ENCODE measurements around the gene ORC3. TPM values are rescaled to one million over a fixed set of nuclear protein-coding genes. Genes with fewer than 3 reads are reported as not detected.
A peak's percentile ranks its signal among the peaks of the same experiment; 100 is the strongest.
"Not testable (repeated sequence)": the region's sequence is repeated elsewhere in the genome, so short reads cannot be mapped to it uniquely, and the experiment has no call there.

Gene ORC3
- polyA plus RNA-seq, 2 donors, result 8.1 to 8.5 TPM

GRCh38 chr6:87588756-87589407 lies 1.1 kb upstream of the ORC3 start:
- Histone ChIP-seq H3K36me3 (ENCODE audit: control insufficient read depth in 2 of 2, insufficient read depth in 2 of 2, low read length in 1 of 2) (no peaks in the 10 kb centered on the region), H3K4me1 (ENCODE audit: control insufficient read depth in 2 of 2, insufficient read depth in 2 of 2, low read length in 1 of 2) (no peaks in the 10 kb centered on the region), H3K27me3 (ENCODE audit: control insufficient read depth in 1 of 2, insufficient read depth in 2 of 2, low read length in 2 of 2) (no peaks in the 10 kb centered on the region), H3K9me3 (ENCODE audit: control insufficient read depth in 2 of 2, insufficient read depth in 1 of 2, low read depth in 1 of 2, low read length in 1 of 2) (no peaks in the 10 kb centered on the region), H3K27ac (ENCODE audit: low read depth in 2 of 2, low read length in 1 of 2) (peak overlapping the region in 1 of 2 donors; percentile 58), H3K4me3 (ENCODE audit: low read depth in 1 of 2, low read length in 2 of 2) (peak overlapping the region; percentile 92 to 94)
- WGBS, 2 donors, result 19 to 25% methylated on average over 10 of the region's 10 CpGs

- Histone ChIP-seq H3K27me3 (ENCODE audit: control insufficient read depth in 1 of 2, insufficient read depth in 2 of 2, low read length in 2 of 2) (no peaks in the 10 kb centered on the region), H3K4me1 (ENCODE audit: control insufficient read depth in 2 of 2, insufficient read depth in 2 of 2, low read length in 1 of 2) (no peaks in the 10 kb centered on the region), H3K4me3 (ENCODE audit: low read depth in 1 of 2, low read length in 2 of 2) (peak overlapping the region; percentile 92 to 94), H3K36me3 (ENCODE audit: control insufficient read depth in 2 of 2, insufficient read depth in 2 of 2, low read length in 1 of 2) (no peaks in the 10 kb centered on the region), H3K27ac (ENCODE audit: low read depth in 2 of 2, low read length in 1 of 2) (peak overlapping the region; percentile 65 to 87), H3K9me3 (ENCODE audit: control insufficient read depth in 2 of 2, insufficient read depth in 1 of 2, low read depth in 1 of 2, low read length in 1 of 2) (no peaks in the 10 kb centered on the region)
- WGBS, 2 donors, result 4% methylated on average over 11 of the region's 11 CpGs
These were observed 514 bp downstream of the ORC3 start for GRCh38 chr6:87590417-87590880.

- H3K27me3 ChIP-seq (ENCODE audit: control insufficient read depth in 1 of 2, insufficient read depth in 2 of 2, low read length in 2 of 2), result no peaks in the 10 kb centered on the region
- H3K4me1 ChIP-seq (ENCODE audit: control insufficient read depth in 2 of 2, insufficient read depth in 2 of 2, low read length in 1 of 2), result no peaks in the 10 kb centered on the region
- 67 to 68% methylated on average over 4 of the region's 4 CpGs for WGBS, 2 donors
- no peaks in the 10 kb centered on the region for H3K9me3 ChIP-seq (ENCODE audit: control insufficient read depth in 2 of 2, insufficient read depth in 1 of 2, low read depth in 1 of 2, low read length in 1 of 2)
- H3K27ac ChIP-seq (ENCODE audit: low read depth in 2 of 2, low read length in 1 of 2), result no peak overlapping the region
- no peaks in the 10 kb centered on the region for H3K36me3 ChIP-seq (ENCODE audit: control insufficient read depth in 2 of 2, insufficient read depth in 2 of 2, low read length in 1 of 2)
- peak overlapping the region in 1 of 2 donors; percentile 94 for H3K4me3 ChIP-seq (ENCODE audit: low read depth in 1 of 2, low read length in 2 of 2)
These were observed 1.1 kb downstream of the ORC3 start for GRCh38 chr6:87590990-87591389.

- H3K36me3 ChIP-seq (ENCODE audit: control insufficient read depth in 2 of 2, insufficient read depth in 2 of 2, low read length in 1 of 2), result no peaks in the 10 kb centered on the region
- no peaks in the 10 kb centered on the region for H3K9me3 ChIP-seq (ENCODE audit: control insufficient read depth in 2 of 2, insufficient read depth in 1 of 2, low read depth in 1 of 2, low read length in 1 of 2)
- H3K4me3 ChIP-seq (ENCODE audit: low read depth in 1 of 2, low read length in 2 of 2), result no peak overlapping the region
- 84 to 96% methylated on average over 1 of the region's 1 CpG for WGBS, 2 donors
- H3K27me3 ChIP-seq (ENCODE audit: control insufficient read depth in 1 of 2, insufficient read depth in 2 of 2, low read length in 2 of 2), result no peaks in the 10 kb centered on the region
- H3K27ac ChIP-seq (ENCODE audit: low read depth in 2 of 2, low read length in 1 of 2), result no peak overlapping the region
- no peaks in the 10 kb centered on the region for H3K4me1 ChIP-seq (ENCODE audit: control insufficient read depth in 2 of 2, insufficient read depth in 2 of 2, low read length in 1 of 2)
These were observed 10.6 kb downstream of the ORC3 start for GRCh38 chr6:87600576-87600975.

- Histone ChIP-seq H3K27ac (ENCODE audit: low read depth in 2 of 2, low read length in 1 of 2) (no peak overlapping the region), H3K4me1 (ENCODE audit: control insufficient read depth in 2 of 2, insufficient read depth in 2 of 2, low read length in 1 of 2) (no peaks in the 10 kb centered on the region), H3K27me3 (ENCODE audit: control insufficient read depth in 1 of 2, insufficient read depth in 2 of 2, low read length in 2 of 2) (no peaks in the 10 kb centered on the region), H3K4me3 (ENCODE audit: low read depth in 1 of 2, low read length in 2 of 2) (no peak overlapping the region), H3K9me3 (ENCODE audit: control insufficient read depth in 2 of 2, insufficient read depth in 1 of 2, low read depth in 1 of 2, low read length in 1 of 2) (no peaks in the 10 kb centered on the region), H3K36me3 (ENCODE audit: control insufficient read depth in 2 of 2, insufficient read depth in 2 of 2, low read length in 1 of 2) (peaks cover 2 to 4% of the 10 kb centered on the region in 2 donors)
- 83% methylated on average over 2 of the region's 2 CpGs for WGBS, 2 donors
These were observed 16.3 kb downstream of the ORC3 start for GRCh38 chr6:87606199-87606598.

GRCh38 chr6:87608802-87609201 lies 18.9 kb downstream of the ORC3 start:
- H3K36me3 ChIP-seq (ENCODE audit: control insufficient read depth in 2 of 2, insufficient read depth in 2 of 2, low read length in 1 of 2), result peaks cover 4% of the 10 kb centered on the region in 2 donors
- no peak overlapping the region for H3K4me3 ChIP-seq (ENCODE audit: low read depth in 1 of 2, low read length in 2 of 2)
- WGBS, 2 donors, result 84 to 95% methylated on average over 3 of the region's 3 CpGs
- no peaks in the 10 kb centered on the region for H3K9me3 ChIP-seq (ENCODE audit: control insufficient read depth in 2 of 2, insufficient read depth in 1 of 2, low read depth in 1 of 2, low read length in 1 of 2)
- H3K4me1 ChIP-seq (ENCODE audit: control insufficient read depth in 2 of 2, insufficient read depth in 2 of 2, low read length in 1 of 2), result no peaks in the 10 kb centered on the region
- H3K27me3 ChIP-seq (ENCODE audit: control insufficient read depth in 1 of 2, insufficient read depth in 2 of 2, low read length in 2 of 2), result no peaks in the 10 kb centered on the region
- no peak overlapping the region for H3K27ac ChIP-seq (ENCODE audit: low read depth in 2 of 2, low read length in 1 of 2)

- H3K27me3 ChIP-seq (ENCODE audit: control insufficient read depth in 1 of 2, insufficient read depth in 2 of 2, low read length in 2 of 2); H3K27ac ChIP-seq (ENCODE audit: low read depth in 2 of 2, low read length in 1 of 2); H3K4me3 ChIP-seq (ENCODE audit: low read depth in 1 of 2, low read length in 2 of 2); H3K4me1 ChIP-seq (ENCODE audit: control insufficient read depth in 2 of 2, insufficient read depth in 2 of 2, low read length in 1 of 2); H3K36me3 ChIP-seq (ENCODE audit: control insufficient read depth in 2 of 2, insufficient read depth in 2 of 2, low read length in 1 of 2); H3K9me3 ChIP-seq (ENCODE audit: control insufficient read depth in 2 of 2, insufficient read depth in 1 of 2, low read depth in 1 of 2, low read length in 1 of 2): not testable (repeated sequence)
- 95 to 99% methylated on average over 2 of the region's 2 CpGs for WGBS, 2 donors
These were observed 23.1 kb downstream of the ORC3 start for GRCh38 chr6:87613018-87613417.

GRCh38 chr6:87617405-87617804 lies 27.5 kb downstream of the ORC3 start:
- 64 to 81% methylated on average over 4 of the region's 4 CpGs for WGBS, 2 donors
- Histone ChIP-seq H3K27me3 (ENCODE audit: control insufficient read depth in 1 of 2, insufficient read depth in 2 of 2, low read length in 2 of 2) (no peaks in the 10 kb centered on the region), H3K4me3 (ENCODE audit: low read depth in 1 of 2, low read length in 2 of 2) (no peak overlapping the region), H3K9me3 (ENCODE audit: control insufficient read depth in 2 of 2, insufficient read depth in 1 of 2, low read depth in 1 of 2, low read length in 1 of 2) (no peaks in the 10 kb centered on the region), H3K4me1 (ENCODE audit: control insufficient read depth in 2 of 2, insufficient read depth in 2 of 2, low read length in 1 of 2) (no peaks in the 10 kb centered on the region), H3K27ac (ENCODE audit: low read depth in 2 of 2, low read length in 1 of 2) (no peak overlapping the region), H3K36me3 (ENCODE audit: control insufficient read depth in 2 of 2, insufficient read depth in 2 of 2, low read length in 1 of 2) (peaks cover 0 to 2% of the 10 kb centered on the region in 2 donors)

GRCh38 chr6:87618531-87618930 lies 28.6 kb downstream of the ORC3 start:
- Histone ChIP-seq H3K9me3 (ENCODE audit: control insufficient read depth in 2 of 2, insufficient read depth in 1 of 2, low read depth in 1 of 2, low read length in 1 of 2) (no peaks in the 10 kb centered on the region), H3K4me1 (ENCODE audit: control insufficient read depth in 2 of 2, insufficient read depth in 2 of 2, low read length in 1 of 2) (no peaks in the 10 kb centered on the region), H3K4me3 (ENCODE audit: low read depth in 1 of 2, low read length in 2 of 2) (no peak overlapping the region), H3K27ac (ENCODE audit: low read depth in 2 of 2, low read length in 1 of 2) (no peak overlapping the region), H3K36me3 (ENCODE audit: control insufficient read depth in 2 of 2, insufficient read depth in 2 of 2, low read length in 1 of 2) (no peaks in the 10 kb centered on the region), H3K27me3 (ENCODE audit: control insufficient read depth in 1 of 2, insufficient read depth in 2 of 2, low read length in 2 of 2) (no peaks in the 10 kb centered on the region)
- WGBS, 2 donors, result 91 to 92% methylated on average over 3 of the region's 3 CpGs

- WGBS, 2 donors, result 89 to 92% methylated on average over 3 of the region's 3 CpGs
These were observed 33.3 kb downstream of the ORC3 start for GRCh38 chr6:87623248-87623647.

More at GRCh38 chr6:87623248-87623647, 33.3 kb downstream of the ORC3 start:
- no peaks in the 10 kb centered on the region for H3K36me3 ChIP-seq (ENCODE audit: control insufficient read depth in 2 of 2, insufficient read depth in 2 of 2, low read length in 1 of 2)
- H3K4me3 ChIP-seq (ENCODE audit: low read depth in 1 of 2, low read length in 2 of 2), result no peak overlapping the region
- no peaks in the 10 kb centered on the region for H3K9me3 ChIP-seq (ENCODE audit: control insufficient read depth in 2 of 2, insufficient read depth in 1 of 2, low read depth in 1 of 2, low read length in 1 of 2)
- no peaks in the 10 kb centered on the region for H3K4me1 ChIP-seq (ENCODE audit: control insufficient read depth in 2 of 2, insufficient read depth in 2 of 2, low read length in 1 of 2)
- peak overlapping the region in 1 of 2 donors; percentile 47 for H3K27ac ChIP-seq (ENCODE audit: low read depth in 2 of 2, low read length in 1 of 2)
- H3K27me3 ChIP-seq (ENCODE audit: control insufficient read depth in 1 of 2, insufficient read depth in 2 of 2, low read length in 2 of 2), result no peaks in the 10 kb centered on the region
